MM.1S (cell line): ENCODE data around the gene ZNF438.

Experiments used
- EZH2 ChIP-seq: fragments of 300-600 bp; sonication (generic); optimal IDR thresholded peaks from 2 replicates; pipeline ENCODE3; 2017; ENCODE audit warnings: low read depth, mild to moderate bottlenecking, antibody characterized with exemption, low read length, mixed read lengths
- EZH2phosphoT487 ChIP-seq: fragments of 300-600 bp; sonication (generic); IDR thresholded peaks from 2 replicates; pipeline ENCODE4 v1.6.1; 2018; ENCODE audit warnings: antibody characterized with exemption, low read length
- TF ChIP-seq, protein P1 (sequence below): fragments of 300-600 bp; sonication (generic); IDR thresholded peaks from 2 replicates; pipeline ENCODE4 v1.5.1; 2016; ENCODE audit warnings: antibody characterized with exemption, low read length, mixed read lengths

DNA sequence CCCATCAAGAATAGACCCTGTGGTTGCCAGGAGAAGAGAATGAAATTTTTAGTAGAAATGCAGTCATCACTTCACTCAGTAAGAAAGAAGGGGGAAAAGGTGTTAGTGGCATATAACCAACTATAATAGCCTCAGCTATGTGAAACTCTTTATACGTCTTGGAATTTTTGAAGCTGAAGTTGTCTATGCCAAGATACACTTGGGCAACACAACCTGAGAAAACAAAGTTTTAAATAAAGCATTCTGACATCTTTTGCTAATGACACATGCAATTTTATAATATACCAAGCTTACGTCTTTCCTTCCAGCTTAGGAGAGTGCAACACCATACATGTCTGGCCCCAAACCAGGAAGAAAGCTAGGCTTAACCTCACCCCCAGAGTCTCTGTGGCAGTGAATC is 40.8 kb upstream of the ZNF438 start:
- TF ChIP-seq, protein P1, sequence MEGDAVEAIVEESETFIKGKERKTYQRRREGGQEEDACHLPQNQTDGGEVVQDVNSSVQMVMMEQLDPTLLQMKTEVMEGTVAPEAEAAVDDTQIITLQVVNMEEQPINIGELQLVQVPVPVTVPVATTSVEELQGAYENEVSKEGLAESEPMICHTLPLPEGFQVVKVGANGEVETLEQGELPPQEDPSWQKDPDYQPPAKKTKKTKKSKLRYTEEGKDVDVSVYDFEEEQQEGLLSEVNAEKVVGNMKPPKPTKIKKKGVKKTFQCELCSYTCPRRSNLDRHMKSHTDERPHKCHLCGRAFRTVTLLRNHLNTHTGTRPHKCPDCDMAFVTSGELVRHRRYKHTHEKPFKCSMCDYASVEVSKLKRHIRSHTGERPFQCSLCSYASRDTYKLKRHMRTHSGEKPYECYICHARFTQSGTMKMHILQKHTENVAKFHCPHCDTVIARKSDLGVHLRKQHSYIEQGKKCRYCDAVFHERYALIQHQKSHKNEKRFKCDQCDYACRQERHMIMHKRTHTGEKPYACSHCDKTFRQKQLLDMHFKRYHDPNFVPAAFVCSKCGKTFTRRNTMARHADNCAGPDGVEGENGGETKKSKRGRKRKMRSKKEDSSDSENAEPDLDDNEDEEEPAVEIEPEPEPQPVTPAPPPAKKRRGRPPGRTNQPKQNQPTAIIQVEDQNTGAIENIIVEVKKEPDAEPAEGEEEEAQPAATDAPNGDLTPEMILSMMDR, result no peak
- no peak for TF ChIP-seq EZH2
- no peak for TF ChIP-seq EZH2phosphoT487
